ENCODE measurements around the gene POC1A.

GRCh38 chr3:52120556-52121463 lies 33.4 kb downstream of the POC1A start:
- TF ChIP-seq CTCF (IDR thresholded peaks at IDR 0.05; ENCODE audit: low read depth, low read length, poor library complexity, severe bottlenecking) (no peak), EZH2phosphoT487 (IDR thresholded peaks at IDR 0.05; ENCODE audit: borderline replicate concordance, low read length) (no peak)
